ENCODE data around the gene RPTOR. TPM values are rescaled to one million over a fixed set of nuclear protein-coding genes. Genes with fewer than 3 reads are reported as not detected.

RPTOR gene
- total RNA-seq, 1 experiment from 2014 or later, result 26.3 TPM

DNA sequence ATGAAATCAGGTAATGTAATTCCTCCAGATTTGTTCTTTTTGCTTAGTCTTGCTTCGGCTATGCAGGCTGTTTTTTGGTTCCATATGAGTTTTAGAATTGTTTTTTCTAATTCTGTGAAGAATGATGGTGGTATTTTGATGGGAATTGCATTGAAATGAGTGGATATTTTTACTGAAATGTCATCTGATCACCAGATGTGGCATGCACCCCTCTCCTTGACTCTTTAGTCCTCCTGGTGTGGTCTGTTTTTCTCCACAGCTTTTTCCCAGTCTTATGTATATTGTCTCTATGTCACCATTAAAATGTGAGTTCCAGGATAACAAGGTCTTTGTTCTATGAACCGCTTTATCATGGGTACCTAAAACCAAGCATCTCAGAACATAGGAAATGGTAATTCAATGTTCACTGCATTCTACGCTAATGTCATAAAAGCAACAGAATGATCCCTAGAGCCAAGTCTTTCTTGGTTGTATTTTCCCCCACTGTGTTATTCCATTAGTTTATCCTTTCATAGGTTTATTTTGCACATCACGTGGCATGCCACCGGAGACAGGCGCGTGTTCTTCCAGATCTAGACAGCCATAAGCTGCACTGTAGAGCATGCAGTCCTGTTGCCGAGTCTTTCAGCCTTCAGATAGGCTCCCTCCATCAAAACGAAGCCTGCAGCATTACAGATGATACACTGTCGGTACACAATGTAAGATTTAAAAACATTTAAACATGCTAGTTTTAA is 172.5 kb downstream of the RPTOR start:
- no peak for DNase-seq (ENCODE audit: low spot score)

- DNase-seq (ENCODE audit: low spot score), result no peak
Measured at GRCh38 chr17:80717720-80718083, 173.1 kb downstream of the RPTOR start.

DNA sequence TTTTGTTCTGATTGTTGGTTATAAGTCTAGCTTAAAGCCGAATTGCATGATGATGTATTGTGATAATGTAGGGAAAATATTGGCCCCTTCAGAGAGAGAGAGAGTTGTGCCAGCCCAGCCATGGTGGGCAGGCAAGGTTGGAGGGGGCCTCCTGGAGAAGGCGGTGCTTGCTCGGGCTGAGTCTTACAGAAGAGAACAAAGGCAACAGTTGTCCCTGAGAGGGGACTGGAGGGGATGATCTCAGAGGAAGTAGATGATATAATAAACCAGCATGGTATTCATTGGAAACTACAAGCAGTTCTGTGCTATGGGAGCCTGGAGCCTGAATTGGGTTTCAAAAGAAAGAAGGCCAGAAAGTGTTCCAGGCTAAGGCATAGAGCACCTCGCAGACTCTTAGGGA is 173.8 kb downstream of the RPTOR start:
- no peak for DNase-seq (ENCODE audit: low spot score)

DNA sequence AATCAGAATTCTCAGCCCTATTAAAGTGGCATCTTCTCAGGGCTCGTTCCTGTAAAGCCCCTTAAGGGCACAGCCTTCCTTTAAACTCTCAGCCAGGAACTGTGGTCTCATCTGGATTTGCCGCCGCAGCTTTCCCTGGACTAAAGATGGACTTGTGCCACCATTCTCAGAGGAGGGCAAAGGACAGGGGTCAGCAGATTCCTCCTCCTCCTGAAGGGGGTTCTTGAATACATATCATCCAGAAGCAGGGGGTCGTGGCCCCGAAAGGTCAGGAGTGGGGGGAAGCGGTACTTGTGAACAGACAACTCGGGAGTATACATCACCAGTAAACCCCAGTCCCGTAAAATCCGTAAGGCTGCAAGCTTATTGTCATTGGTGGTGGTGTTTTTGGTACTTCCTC is 174.8 kb downstream of the RPTOR start:
- no peak for DNase-seq (ENCODE audit: low spot score)

- peak; percentile 19 for DNase-seq (ENCODE audit: low spot score)
Measured at GRCh38 chr17:80720610-80721577, 176.3 kb downstream of the RPTOR start.

GRCh38 chr17:80722661-80723060 is 178.0 kb downstream of the RPTOR start:
- no peak for DNase-seq (ENCODE audit: low spot score)

DNA sequence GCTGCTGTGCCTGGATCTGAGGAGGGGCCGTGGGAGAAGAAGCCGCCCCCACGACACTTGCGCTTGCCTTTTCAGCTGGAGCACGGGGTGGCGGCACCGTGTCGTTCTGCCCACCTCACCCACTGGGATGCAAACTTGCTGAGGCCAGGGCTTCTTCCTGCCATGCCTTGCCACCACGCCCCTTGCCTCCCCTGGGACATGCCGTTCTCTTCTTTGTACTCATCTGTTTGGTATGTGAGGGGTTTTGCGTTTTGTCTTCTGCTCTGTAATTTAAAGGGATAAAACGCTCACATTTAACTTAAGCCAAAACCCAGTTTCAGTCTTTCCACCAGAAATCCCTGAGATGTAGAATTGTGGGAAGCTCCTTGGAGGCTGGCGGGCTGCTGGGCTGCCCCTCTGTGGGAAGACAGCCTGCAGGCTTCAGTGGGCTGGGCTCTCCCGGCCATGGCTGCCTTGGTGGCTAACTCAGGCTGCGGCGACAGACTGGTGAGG is 180.2 kb downstream of the RPTOR start:
- DNase-seq (ENCODE audit: low spot score), result no peak

DNA sequence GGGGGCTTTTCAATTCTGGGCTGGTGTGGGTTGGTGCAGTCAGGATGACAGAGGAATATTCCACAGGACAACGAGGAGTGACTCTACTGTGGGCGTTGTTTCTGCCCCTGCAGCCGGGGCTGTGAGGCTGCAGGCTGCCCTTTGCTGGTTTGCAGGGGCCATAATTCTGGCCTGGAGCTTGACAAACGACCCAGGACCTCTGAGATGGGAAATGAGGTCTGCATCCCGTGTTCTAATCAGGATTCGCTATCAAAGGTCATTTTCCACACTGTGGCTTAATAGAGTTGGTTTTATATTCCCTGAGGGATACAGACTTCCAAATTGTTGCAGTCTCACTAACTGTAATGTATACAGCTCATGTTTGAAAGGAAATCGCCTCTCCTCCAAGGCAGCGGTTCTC is 180.9 kb downstream of the RPTOR start:
- DNase-seq (ENCODE audit: low spot score), result no peak

DNA sequence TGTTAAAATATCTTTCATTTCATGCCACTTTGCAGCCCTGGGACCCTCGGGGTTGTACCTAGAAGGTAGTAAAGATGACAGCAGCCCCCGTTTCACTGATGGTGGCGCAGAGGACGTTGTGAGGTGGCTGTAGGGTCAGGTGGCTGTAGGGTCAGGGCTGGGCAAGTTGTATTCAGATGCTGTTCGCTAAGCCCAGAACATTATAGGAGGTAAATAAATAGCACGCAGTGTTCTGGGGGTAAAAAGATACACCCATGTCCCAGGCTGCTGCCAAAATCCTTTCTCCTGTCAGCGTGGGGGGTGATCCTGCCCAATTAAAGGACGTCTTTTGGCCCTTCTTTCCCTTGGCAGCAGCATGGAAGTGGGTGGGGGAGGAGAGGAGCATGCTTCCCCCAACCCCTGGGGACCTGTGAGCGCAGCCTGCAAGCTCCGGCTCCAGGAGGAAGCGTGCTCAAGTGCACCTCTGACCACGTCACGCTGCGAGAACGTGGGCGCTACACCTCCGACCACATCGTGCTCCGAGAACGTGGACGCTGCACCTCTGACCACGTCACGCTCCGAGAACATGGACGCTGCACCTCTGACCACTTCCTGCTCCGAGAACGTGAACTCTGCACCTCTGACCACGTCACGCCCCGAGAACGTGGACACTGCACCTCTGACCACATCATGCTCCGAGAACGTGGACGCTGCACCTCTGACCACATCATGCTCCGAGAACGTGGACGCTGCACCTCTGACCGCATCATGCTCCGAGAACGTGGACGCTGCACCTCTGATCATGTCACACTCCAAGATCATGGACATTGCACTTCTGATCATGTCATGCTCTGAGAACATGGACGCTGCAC is 182.1 kb downstream of the RPTOR start:
- DNase-seq (ENCODE audit: low spot score), result no peak

- no peak for DNase-seq (ENCODE audit: low spot score)
Measured at GRCh38 chr17:80727409-80727755, 182.7 kb downstream of the RPTOR start.

DNA sequence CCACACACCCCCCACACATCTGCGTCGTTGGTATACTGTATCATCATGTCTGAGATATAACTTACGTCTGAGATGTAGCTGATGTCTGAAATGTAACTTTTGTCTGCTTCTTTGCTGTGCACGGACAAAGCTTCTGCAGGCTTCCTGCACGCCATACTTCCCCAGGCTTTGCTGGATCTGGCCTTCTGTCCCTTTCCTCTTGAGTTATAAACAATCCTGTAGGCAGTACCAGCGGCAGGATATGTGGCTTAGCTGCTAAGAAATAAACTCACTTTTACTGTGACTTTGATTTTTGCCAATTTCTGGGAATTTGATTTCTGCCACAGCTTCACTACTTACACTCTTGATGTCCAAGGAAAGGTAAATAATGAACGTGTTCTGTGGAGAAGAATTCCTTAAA is 184.4 kb downstream of the RPTOR start:
- no peak for DNase-seq (ENCODE audit: low spot score)

DNA sequence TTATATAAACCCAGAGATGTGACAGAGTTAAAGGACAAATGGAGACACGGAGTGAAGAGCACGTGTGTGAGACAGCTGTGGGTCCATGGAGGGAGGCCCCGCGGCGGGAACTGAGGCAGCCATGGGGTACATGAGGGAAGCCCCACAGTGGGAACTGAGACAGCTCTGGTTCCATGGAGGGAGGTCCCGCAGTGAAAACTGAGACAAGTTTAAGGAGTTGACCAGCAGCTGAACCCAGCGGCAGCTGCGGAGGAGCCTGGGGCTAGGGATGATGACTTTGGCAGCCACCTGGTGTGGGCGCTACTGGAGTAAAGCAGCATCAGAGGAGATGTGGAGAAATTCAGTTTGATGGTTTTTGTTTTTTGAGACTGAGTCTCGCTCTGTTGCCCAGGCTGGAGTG is 185.1 kb downstream of the RPTOR start:
- DNase-seq (ENCODE audit: low spot score), result no peak

DNA sequence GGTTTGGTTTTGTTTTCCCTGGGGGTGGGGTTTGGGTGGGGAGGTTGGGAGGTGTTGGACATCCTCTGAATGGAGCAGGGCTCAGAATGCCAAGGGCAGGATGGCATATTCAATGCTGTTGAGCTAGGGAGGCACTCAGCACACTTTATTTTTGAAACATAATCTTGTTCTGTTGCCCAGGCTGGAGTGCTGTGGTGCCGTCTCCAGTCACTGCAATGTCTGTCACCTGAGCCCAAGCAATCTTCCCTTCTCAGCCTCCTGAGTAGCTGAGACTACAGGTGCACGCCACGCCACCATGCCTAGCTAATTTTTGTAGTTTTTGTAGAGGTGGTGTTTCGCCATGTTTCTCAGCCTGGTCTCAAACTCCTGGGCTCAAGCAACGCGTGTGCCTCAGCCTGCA is 186.1 kb downstream of the RPTOR start:
- no peak for DNase-seq (ENCODE audit: low spot score)

- no peak for DNase-seq (ENCODE audit: low spot score)
Measured at GRCh38 chr17:80731323-80731722, 186.7 kb downstream of the RPTOR start.

GRCh38 chr17:80732268-80732667 is 187.6 kb downstream of the RPTOR start:
- no peak for DNase-seq (ENCODE audit: low spot score)

- DNase-seq (ENCODE audit: low spot score), result no peak
Measured at GRCh38 chr17:80737106-80738019, 192.7 kb downstream of the RPTOR start.

- DNase-seq (ENCODE audit: low spot score), result no peak
Measured at GRCh38 chr17:80738020-80738808, 193.6 kb downstream of the RPTOR start.

GRCh38 chr17:80738987-80739730 is 194.5 kb downstream of the RPTOR start:
- DNase-seq (ENCODE audit: low spot score), result no peak

DNA sequence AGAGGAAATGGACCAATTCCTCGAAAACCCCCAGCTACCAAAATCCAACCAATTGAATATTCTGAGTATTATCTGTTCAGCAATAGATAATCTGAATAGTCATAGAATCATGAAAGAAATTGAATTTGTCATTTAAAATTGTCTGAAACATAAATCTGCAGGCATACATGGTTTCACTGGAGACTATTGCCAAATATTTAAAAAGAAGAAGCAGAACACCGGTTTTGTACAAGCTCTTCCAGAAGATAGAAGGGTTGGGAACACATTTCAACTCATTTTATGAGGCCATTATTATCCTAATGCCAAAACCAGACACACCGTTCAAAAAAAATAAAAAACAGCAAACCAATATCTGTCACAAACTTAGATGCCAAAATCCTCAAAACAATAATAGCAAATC is 195.5 kb downstream of the RPTOR start:
- DNase-seq (ENCODE audit: low spot score), result no peak
